OCI-LY3 (cell line): ENCODE results near the gene NDFIP2.

Experiments
- H2AFZ ChIP-seq: fragments of 200-600, 300-600 bp; shearing (Covaris generic); 2 replicates; pipeline ENCODE4 v1.6.0; 2014; ENCODE audit warnings: antibody characterized with exemption, low read depth, low read length
- H3K27ac ChIP-seq: fragments of 200-600, 300-600 bp; sonication (generic); 2 replicates; pipeline ENCODE4 v1.5.1; 2014; ENCODE audit warnings: mild to moderate bottlenecking, low read length, moderate library complexity, mixed read lengths
- H3K27me3 ChIP-seq: fragments of 200-600, 300-600 bp; sonication (generic); 2 replicates; pipeline ENCODE4 v1.6.1; 2014; ENCODE audit warnings: low read depth, low read length, mixed read lengths
- H3K36me3 ChIP-seq: fragments of 200-600, 300-600 bp; sonication (generic); replicated peaks from 2 replicates; pipeline ENCODE3; 2014; ENCODE audit warnings: low read depth, low read length, mixed read lengths
- H3K4me1 ChIP-seq: fragments of 300-600, 200-600 bp; sonication (generic); 2 replicates; pipeline ENCODE4 v1.6.1; 2014; ENCODE audit warnings: low read length, mixed read lengths
- H3K4me2 ChIP-seq: fragments of 200-600, 300-600 bp; sonication (generic); 2 replicates; pipeline ENCODE4 v1.6.1; 2014; ENCODE audit warnings: low read length, mixed read lengths
- H3K4me3 ChIP-seq: fragments of 300-600, 200-600 bp; sonication (generic); 2 replicates; pipeline ENCODE4 v1.5.1; 2014; ENCODE audit warnings: antibody characterized with exemption, mild to moderate bottlenecking, low read length, moderate library complexity
- H3K79me2 ChIP-seq: fragments of 300-600, 200-600 bp; shearing (Covaris generic); 2 replicates; pipeline ENCODE4 v1.6.1; 2014; ENCODE audit warnings: mild to moderate bottlenecking, low read length, mixed read lengths
- H3K9ac ChIP-seq: fragments of 300-600, 200-600 bp; shearing (Covaris generic); 2 replicates; pipeline ENCODE4 v1.6.0; 2014; ENCODE audit warnings: mild to moderate bottlenecking, low read length, moderate library complexity
- H3K9me3 ChIP-seq: fragments of 200-600, 300-600 bp; shearing (Covaris generic); 2 replicates; pipeline ENCODE4 v1.6.1; 2014; ENCODE audit warnings: low read length, mixed read lengths; ENCODE audit not compliant: insufficient read depth
- H4K20me1 ChIP-seq: fragments of 200-600, 300-600 bp; sonication (generic); 2 replicates; pipeline ENCODE4 v1.6.1; 2016; ENCODE audit warnings: low read length, mixed read lengths; ENCODE audit not compliant: insufficient read depth
- EZH2phosphoT487 ChIP-seq: fragments of 200-600 bp; shearing (Covaris generic); IDR thresholded peaks from 2 replicates; pipeline ENCODE4 v1.6.1; 2018; ENCODE audit warnings: antibody characterized with exemption, mixed run types, low read depth
- TF ChIP-seq, protein P1 (sequence below): fragments of 200-600, 300-600 bp; sonication (generic); IDR thresholded peaks from 2 replicates; pipeline ENCODE4 v1.5.1; 2014; ENCODE audit warnings: antibody characterized with exemption, low read length, low read depth

Gene NDFIP2

DNA sequence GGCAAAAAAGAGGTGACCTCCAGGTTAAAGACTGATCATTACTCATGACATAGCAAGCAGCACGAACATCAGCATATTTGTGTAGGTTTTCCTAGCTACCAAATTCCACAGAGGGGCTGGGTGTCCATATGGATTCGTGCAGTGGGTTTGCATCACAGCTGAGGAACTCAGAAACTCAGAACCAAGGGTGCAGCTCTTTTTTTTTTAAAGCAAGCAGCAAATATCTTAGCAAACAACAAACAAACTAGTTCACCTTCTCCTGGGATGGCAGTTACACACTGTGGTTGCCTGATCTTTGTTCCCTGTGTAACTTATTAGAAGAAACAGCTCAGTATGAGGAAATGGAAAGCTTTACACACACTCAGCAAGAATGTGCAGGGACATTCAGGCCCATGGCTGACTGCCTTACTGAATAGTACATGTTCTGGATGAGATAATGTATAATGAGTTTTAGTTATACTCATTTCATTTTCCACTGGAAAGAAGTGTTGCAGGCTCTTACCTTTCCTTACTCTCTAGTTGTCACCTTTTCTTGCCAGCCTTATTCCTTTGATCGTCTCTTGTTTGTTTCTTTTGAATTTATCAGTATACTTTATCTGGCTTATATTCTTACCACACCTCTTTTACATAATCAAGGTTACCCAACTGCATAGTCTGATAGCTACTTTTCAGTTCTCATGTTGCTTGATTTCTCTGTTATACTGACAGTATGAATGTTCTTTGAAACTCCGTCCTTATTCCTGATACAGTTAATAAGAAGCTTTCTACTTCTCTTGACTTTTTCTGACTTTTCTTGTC lies 4.3 kb downstream of the NDFIP2 start:
- no peak overlapping the region for H3K4me2 ChIP-seq
- H3K4me3 ChIP-seq, result no peak overlapping the region
- H3K4me1 ChIP-seq, result peaks cover 12% of the 10 kb centered on the region
- 0 out of 2 replicates have a peak, but pooled peaks cover 9% of the 10 kb centered on the region for H4K20me1 ChIP-seq
- no peaks in the 10 kb centered on the region for H3K9me3 ChIP-seq
- H3K36me3 ChIP-seq, result peaks cover 3% of the 10 kb centered on the region
- no peak for TF ChIP-seq EZH2phosphoT487
- TF ChIP-seq, protein P1, sequence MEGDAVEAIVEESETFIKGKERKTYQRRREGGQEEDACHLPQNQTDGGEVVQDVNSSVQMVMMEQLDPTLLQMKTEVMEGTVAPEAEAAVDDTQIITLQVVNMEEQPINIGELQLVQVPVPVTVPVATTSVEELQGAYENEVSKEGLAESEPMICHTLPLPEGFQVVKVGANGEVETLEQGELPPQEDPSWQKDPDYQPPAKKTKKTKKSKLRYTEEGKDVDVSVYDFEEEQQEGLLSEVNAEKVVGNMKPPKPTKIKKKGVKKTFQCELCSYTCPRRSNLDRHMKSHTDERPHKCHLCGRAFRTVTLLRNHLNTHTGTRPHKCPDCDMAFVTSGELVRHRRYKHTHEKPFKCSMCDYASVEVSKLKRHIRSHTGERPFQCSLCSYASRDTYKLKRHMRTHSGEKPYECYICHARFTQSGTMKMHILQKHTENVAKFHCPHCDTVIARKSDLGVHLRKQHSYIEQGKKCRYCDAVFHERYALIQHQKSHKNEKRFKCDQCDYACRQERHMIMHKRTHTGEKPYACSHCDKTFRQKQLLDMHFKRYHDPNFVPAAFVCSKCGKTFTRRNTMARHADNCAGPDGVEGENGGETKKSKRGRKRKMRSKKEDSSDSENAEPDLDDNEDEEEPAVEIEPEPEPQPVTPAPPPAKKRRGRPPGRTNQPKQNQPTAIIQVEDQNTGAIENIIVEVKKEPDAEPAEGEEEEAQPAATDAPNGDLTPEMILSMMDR, result no peak
- H3K9ac ChIP-seq, result no peak overlapping the region
- H2AFZ ChIP-seq, result no peak overlapping the region
- peaks cover 69% of the 10 kb centered on the region for H3K79me2 ChIP-seq
- H3K27ac ChIP-seq, result no peak overlapping the region
- H3K27me3 ChIP-seq, result no peaks in the 10 kb centered on the region

DNA sequence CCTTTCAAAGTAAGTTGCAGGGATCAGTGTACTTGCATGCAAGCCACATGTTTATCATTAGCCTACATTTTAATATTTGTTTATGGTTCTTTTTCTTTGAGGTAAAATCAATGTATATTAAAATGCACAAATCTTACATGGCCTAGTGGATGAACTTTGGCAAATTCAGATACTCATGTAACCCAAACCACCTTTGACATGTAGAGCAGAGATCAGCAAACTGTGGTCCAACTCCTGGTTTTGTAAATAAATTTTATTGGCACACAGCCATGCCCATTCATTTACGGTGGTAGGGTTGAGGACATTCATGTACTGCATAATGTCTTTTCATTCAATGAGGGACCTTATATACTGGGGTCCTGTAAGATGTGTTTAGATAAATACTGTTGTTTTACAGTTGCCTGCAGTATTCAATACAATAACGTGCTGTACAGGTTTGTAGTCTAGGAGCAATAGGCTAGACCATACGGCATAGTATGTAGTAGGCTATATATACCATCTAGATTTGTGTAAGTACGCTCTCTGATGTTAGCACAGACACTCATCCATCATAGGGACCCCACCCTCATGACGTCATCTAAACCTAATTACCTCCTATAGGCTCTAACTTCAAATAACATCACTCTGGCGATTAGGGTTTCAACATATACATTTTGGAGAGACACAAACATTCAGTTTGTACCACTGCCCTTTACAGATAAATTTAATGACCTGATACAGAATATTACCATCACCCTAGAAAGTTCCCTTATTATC lies 5.7 kb downstream of the NDFIP2 start:
- no peak overlapping the region for H3K27ac ChIP-seq
- peaks cover 8% of the 10 kb centered on the region for H3K4me1 ChIP-seq
- peaks cover 81% of the 10 kb centered on the region for H3K79me2 ChIP-seq

GRCh38 chr13:79490326-79490725 lies 9.4 kb downstream of the NDFIP2 start:
- no peaks in the 10 kb centered on the region for H3K9me3 ChIP-seq
- no peak overlapping the region for H3K27ac ChIP-seq
- no peaks in the 10 kb centered on the region for H3K27me3 ChIP-seq
- H4K20me1 ChIP-seq, result peaks cover 13% of the 10 kb centered on the region
- no peak overlapping the region for H3K4me3 ChIP-seq
- H3K4me2 ChIP-seq, result no peak overlapping the region
- H3K9ac ChIP-seq, result no peak overlapping the region
- no peaks in the 10 kb centered on the region for H3K4me1 ChIP-seq
- H3K79me2 ChIP-seq, result peaks cover 79% of the 10 kb centered on the region
- H2AFZ ChIP-seq, result no peak overlapping the region
- peaks cover 3% of the 10 kb centered on the region for H3K36me3 ChIP-seq
- no peak for TF ChIP-seq EZH2phosphoT487
- TF ChIP-seq, protein P1, result no peak

More for the DNA sequence above, 5.7 kb downstream of the NDFIP2 start:
- TF ChIP-seq EZH2phosphoT487, result no peak
- TF ChIP-seq, protein P1, result no peak
- H3K9ac ChIP-seq, result no peak overlapping the region
- no peaks in the 10 kb centered on the region for H3K9me3 ChIP-seq
- peaks cover 9% of the 10 kb centered on the region; the same call in 1 of the 2 replicates for H4K20me1 ChIP-seq
- no peak overlapping the region for H3K4me2 ChIP-seq
- no peak overlapping the region for H3K4me3 ChIP-seq
- no peaks in the 10 kb centered on the region for H3K27me3 ChIP-seq
- peaks cover 3% of the 10 kb centered on the region for H3K36me3 ChIP-seq
- no peak overlapping the region for H2AFZ ChIP-seq

DNA sequence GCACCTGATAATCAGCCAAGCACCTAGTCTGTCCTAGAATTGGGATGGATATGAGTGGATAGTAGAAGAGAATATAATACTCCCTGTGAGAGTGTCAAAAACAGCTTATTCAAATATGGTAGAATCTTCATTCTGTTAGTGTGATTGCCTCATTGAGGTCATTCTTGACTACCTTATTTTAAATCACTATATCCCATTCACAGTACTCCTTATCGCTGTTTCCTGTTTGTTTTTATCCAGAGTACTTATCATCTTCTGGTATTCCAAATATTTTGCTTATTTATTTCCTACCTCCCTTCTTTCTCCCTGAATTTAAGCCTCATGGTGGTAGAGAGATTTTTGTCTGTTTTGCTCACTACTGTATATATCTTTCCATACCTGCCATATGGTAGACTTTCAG lies 9.9 kb downstream of the NDFIP2 start:
- Histone ChIP-seq H3K4me2 (no peak overlapping the region), H3K36me3 (no peaks in the 10 kb centered on the region), H3K79me2 (peaks cover 78% of the 10 kb centered on the region), H3K4me3 (no peak overlapping the region), H3K9me3 (no peaks in the 10 kb centered on the region), H2AFZ (no peak overlapping the region), H3K27me3 (no peaks in the 10 kb centered on the region), H4K20me1 (peaks cover 13% of the 10 kb centered on the region), H3K9ac (no peak overlapping the region), H3K27ac (no peak overlapping the region), H3K4me1 (no peaks in the 10 kb centered on the region)
- TF ChIP-seq, protein P1, result no peak
- TF ChIP-seq EZH2phosphoT487, result no peak
